ENCODE measurements around the gene MET.

DNA sequence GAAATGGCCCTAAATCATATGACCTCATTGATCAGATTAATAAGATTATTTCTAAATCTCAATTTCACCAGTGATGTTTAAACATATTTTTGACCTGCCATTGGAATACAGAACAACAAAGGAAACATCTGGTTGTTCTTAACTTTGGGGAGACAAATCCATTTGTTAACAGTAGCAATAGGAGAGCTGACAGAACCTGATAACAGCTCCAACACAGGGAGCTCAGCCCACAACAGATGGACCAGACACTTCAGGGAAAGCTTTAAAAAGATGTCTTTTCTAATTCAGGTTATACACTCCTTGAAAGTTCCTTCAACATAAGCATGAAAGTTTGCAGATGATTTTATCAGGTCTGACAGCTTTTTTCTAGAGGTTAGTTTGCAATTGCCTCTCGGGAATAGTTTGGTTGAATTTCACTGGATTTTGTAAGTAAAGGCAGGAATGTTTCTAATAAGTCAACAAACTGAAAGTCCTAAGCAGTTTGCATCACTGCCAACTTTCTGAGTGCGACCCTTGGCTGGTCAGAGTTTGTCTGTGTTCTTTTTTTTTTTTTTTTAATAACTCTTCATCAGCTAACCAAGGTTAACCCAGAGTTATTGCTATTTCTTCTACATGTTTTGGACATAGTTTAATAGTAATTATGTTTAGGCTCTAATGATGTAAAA lies 6.5 kb upstream of the MET start:
- TF ChIP-seq, protein P1, sequence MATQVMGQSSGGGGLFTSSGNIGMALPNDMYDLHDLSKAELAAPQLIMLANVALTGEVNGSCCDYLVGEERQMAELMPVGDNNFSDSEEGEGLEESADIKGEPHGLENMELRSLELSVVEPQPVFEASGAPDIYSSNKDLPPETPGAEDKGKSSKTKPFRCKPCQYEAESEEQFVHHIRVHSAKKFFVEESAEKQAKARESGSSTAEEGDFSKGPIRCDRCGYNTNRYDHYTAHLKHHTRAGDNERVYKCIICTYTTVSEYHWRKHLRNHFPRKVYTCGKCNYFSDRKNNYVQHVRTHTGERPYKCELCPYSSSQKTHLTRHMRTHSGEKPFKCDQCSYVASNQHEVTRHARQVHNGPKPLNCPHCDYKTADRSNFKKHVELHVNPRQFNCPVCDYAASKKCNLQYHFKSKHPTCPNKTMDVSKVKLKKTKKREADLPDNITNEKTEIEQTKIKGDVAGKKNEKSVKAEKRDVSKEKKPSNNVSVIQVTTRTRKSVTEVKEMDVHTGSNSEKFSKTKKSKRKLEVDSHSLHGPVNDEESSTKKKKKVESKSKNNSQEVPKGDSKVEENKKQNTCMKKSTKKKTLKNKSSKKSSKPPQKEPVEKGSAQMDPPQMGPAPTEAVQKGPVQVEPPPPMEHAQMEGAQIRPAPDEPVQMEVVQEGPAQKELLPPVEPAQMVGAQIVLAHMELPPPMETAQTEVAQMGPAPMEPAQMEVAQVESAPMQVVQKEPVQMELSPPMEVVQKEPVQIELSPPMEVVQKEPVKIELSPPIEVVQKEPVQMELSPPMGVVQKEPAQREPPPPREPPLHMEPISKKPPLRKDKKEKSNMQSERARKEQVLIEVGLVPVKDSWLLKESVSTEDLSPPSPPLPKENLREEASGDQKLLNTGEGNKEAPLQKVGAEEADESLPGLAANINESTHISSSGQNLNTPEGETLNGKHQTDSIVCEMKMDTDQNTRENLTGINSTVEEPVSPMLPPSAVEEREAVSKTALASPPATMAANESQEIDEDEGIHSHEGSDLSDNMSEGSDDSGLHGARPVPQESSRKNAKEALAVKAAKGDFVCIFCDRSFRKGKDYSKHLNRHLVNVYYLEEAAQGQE (IDR thresholded peaks at IDR 0.05; ENCODE audit: low read depth): no peak
- TF ChIP-seq EP300 (IDR thresholded peaks at IDR 0.05; ENCODE audit: borderline replicate concordance) (no peak), CEBPB (IDR thresholded peaks at IDR 0.05) (no peak), TAF1 (IDR thresholded peaks at IDR 0.05; ENCODE audit: low read depth) (no peak)
